Kidney capillary endothelial cell (primary cell): ENCODE measurements around the gene CDC42.
A peak's percentile ranks its signal among the peaks of the same experiment; 100 is the strongest.
"Not testable (repeated sequence)": the region's sequence is repeated elsewhere in the genome, so short reads cannot be mapped to it uniquely, and the experiment has no call there.

ENCODE experiments used
- DNase-seq: peaks from one replicate; pipeline ENCODE4 v3.0.0-alpha.2; 2018; ENCODE audit warnings: low spot score

Gene CDC42

DNA sequence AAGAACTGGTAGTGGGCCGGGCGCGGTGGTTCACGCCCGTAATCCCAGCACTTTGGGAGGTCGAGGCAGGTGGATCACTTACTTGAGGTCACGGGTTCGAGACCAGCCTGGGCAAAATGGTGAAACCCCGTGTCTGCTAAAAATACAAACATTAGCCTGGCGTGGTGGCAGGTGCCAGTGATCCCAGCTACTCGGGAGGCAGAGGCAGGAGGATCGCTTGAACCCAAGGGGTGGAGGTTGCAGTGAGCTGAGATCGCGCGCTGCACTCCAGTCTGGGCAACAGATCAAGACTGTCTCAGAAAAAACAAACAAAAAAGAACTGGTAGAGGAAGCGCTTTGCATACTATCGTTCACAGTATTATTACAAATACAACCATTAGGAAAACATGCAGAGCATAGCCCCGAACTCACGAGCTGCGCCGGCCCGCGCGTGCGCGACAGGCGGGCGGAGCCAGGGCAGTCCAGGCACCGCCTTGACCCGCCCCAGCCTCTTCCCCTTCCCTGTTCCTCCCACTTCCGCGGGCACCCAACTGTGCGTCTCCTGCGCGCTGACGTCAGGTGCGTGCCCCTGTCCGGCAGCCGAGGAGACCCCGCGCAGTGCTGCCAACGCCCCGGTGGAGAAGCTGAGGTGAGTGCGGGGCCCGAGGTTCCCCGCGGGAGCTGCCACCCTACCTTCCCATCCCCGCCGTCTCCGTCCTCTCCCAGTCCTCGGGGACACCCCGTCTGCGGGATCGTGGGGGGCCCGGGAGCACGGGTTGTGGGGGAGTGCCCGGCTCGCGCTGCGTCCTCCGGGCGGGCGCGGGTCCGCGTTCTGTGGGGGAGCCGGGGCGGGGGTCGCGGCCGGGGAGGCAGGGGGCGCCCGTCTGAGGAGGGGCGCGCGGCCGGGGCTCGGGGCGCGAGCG is at the start of gene CDC42:
CDC42 (plus strand) TSS at position 595 of the 902 bp plus-strand sequence. CDS start 25,770 bp downstream, outside the sequence.
- DNase-seq, result peak; percentile 95

DNA sequence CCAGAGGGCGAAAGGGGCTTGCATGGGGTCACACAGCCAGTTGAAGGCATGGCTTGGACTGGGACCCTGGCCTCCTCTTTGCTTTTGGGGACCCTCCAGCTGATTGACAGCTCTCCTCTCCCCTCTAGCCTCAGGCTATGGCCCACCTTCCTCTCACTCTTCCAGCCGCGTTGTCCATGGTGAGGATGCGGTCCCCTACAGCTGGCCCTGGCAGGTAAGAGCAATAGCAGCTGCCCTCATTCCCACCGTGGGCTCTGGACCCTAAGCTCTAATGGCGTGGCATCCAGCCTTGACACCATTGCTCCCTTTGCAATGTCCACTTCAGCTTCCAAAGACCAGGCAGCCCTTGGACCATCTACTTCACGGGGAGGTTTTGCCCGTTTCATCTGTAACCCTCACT is 49.6 kb upstream of the CDC42 start:
- DNase-seq, result not testable (repeated sequence)

DNA sequence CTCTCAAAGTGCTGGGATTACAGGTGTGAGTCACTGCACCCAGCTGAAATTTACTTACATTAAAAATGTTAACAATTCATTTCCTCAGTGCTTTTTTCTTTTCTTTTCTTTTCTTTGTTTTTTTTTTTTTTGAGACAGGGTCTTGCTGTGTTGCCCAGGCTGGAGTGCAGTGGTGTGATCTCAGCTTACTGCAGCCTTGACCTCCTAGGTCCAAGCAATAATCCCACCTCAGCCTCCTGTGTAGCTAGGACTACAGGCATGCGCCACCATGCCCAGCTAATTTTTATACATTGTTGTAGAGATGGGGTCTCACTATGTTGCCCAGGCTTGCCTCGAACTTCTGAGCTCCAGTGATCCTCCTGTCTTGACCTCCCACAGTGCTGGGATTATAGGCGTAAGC is 48.5 kb upstream of the CDC42 start:
- DNase-seq, result not testable (repeated sequence)

DNA sequence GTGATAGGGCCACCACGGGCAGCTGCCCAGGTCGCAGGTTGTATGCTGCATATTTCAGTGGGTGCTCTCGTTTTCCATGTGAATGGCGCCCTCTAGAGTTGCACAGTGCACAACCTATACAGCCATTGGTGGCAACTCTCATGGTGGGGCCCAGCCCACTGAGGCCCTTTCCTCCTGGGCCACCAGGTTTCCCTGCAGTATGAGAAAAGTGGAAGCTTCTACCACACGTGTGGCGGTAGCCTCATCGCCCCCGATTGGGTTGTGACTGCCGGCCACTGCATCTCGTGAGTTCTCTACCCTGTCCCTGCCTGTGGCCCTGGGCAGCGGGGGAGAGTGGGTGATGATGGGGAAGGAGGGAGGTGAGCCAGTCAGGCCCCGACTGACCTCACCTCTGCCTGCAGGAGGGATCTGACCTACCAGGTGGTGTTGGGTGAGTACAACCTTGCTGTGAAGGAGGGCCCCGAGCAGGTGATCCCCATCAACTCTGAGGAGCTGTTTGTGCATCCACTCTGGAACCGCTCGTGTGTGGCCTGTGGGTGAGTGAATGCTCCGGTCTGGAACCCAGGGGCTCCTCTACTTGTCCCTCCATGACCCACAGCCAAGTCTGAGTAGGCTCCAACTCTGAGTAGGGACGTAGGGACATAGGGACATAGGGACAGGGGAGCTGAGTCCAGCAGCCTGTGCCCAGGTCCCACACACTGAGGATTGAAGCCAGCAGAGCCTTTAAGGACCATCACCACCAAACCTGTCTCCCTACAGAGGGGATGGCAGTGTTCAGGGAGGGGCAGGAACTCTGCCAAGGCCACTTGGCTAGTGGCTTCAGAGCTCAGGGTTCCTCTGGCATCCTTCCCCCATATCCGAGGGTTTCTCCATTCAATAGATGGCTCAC is 47.0 kb upstream of the CDC42 start:
- not testable (repeated sequence) for DNase-seq

DNA sequence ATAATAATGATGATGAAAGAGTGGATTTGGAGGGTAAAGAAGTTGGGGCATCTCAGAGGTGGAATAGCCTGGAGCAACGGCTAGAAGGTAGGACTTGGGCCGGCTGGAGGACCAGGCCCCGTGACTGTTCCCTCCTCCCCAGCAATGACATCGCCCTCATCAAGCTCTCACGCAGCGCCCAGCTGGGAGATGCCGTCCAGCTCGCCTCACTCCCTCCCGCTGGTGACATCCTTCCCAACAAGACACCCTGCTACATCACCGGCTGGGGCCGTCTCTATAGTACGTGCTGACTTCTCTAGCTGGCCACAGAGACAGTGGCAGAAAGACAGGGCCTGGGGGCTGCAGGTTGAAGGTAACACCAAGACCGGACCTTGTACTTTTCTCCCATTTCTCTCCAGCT is 45.8 kb upstream of the CDC42 start:
- not testable (repeated sequence) for DNase-seq

DNA sequence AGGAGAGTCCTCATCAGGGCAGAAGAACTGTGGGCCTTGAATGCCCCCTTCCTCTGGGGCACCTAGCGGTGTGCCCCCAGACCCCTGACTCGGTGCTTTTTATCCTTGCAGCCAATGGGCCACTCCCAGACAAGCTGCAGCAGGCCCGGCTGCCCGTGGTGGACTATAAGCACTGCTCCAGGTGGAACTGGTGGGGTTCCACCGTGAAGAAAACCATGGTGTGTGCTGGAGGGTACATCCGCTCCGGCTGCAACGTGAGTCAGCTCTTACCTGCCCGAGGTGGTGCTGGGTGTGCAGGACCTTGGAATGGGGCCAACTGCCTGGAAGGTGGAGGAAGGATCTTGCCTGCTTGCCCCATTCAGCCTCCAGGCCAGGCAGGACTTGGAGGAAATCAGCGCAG is 45.2 kb upstream of the CDC42 start:
- not testable (repeated sequence) for DNase-seq

DNA sequence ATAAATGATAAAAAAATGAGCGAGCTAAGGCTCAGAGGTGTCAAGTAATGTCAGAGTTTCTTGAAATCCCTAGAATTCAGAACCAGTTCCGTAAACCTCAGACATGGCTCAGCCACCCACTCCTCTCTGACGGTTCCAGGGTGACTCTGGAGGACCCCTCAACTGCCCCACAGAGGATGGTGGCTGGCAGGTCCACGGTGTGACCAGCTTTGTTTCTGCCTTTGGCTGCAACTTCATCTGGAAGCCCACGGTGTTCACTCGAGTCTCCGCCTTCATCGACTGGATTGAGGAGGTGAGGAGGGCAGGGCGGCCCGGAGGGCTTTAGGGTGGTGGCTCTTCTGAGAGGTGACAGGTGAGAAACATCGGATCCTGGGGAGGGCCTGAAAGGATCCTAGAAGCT is 42.9 kb upstream of the CDC42 start:
- DNase-seq, result not testable (repeated sequence)

DNA sequence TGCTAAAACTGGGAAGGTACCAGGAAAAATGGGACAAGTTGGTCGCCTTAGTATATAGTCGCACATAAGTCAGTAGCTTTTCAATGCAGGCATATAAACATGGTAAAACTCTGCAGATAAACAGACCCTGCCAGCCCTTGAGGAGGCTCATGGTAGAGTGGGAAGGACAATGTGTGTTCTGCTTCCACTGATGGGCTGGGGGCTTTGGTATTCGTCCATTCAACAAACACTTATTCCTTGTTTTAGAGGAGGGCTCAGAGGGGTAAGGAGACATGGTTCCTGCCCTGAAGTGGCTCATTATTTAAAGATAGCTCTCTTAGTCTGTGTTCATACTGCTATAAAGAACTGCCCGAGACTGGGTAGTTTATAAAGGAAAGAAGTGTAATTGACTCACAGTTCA is 39.8 kb upstream of the CDC42 start:
- DNase-seq, result not testable (repeated sequence)

DNA sequence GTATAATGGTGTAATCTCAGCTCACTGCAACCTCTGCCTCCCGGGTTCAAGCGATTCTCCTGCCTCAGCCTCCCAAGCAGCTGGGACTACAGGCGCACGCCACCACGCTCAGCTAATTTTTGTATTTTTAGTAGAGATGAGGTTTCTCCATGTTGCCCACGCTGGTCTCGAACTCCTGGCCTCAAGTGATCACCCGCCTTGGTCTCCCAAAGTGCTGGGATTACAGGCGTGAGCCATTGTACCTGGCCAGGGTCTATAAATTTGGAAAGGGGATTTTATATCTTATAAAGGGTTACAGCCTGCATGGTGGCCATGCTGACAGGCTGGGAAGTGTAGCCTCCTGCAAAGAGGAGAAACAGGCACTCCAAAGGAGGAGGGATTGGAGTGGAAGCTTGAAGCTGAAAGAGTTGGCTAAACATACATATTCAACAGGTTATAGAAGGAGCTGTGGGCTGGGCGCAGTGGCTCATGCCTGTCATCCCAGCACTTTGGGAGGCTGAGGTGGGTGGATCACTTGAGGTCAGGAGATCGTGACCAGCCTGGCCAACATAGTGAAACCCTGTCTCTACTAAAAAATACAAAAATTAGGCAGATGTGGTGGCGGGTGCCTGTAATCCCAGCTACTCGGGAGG is 37.8 kb upstream of the CDC42 start:
- DNase-seq, result not testable (repeated sequence)

DNA sequence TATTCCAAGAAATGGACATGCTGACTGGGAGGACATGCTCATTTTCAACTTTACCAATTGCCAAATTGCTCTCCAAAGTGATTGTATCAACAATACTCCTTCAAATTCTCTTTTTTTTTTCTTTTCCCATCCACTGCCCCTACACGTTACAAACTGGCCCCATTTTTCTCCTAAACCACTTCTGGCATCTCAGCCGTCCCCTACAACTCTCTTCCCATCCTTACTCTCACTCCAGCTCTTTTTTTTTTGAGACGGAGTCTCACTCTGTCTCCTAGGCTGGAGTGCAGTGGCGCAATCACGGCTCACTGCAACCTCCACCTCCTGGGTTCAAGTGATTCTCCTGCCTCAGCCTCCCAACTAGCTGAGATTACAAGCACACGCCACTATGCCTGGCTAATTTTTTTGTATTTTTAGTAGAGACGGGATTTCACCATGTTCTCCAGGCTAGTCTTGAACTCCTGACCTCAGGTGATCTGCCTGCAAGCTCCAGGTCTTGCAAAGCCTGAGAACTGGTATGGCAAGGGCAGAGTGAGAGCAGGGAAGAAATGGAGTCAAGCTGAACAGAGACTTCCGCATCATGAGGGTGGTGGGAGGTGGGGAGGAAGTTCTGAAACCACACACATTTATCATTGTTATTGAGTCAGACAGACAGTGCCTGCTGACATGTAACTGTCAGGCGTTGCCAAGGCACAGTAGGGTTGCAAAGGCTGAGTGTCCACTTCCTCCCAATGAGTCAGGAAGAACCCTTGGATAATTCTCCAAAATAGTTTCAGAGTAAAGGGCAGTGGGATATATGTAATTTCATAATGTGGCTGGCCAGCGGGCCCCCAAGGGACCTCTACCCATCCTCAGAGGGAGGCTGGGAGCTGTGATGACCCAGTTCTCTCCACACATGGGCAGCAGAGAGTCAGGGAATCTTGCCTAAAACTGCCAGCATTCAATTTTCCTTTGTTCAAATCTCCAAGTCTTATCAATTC is 33.6 kb upstream of the CDC42 start:
- peak; percentile 89 for DNase-seq

DNA sequence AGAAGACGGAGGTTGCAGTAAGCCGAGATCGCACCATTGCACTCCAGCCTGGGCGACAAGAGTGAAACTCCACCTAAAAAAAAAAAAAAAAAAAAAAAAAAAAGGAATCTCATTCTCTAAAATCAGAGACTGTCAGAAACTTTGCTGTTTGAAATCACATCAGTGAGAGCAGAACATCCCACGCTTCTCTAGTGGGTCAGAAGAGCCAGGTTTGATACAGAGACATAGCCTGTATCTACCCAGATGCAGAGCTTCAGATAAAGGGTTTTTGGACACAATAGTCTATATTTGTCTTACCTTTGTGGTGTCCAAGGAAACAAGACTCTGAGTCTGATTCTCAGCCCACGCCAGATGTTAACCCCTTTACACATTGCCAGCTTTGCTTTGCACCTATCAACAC is 31.4 kb upstream of the CDC42 start:
- DNase-seq, result no peak

DNA sequence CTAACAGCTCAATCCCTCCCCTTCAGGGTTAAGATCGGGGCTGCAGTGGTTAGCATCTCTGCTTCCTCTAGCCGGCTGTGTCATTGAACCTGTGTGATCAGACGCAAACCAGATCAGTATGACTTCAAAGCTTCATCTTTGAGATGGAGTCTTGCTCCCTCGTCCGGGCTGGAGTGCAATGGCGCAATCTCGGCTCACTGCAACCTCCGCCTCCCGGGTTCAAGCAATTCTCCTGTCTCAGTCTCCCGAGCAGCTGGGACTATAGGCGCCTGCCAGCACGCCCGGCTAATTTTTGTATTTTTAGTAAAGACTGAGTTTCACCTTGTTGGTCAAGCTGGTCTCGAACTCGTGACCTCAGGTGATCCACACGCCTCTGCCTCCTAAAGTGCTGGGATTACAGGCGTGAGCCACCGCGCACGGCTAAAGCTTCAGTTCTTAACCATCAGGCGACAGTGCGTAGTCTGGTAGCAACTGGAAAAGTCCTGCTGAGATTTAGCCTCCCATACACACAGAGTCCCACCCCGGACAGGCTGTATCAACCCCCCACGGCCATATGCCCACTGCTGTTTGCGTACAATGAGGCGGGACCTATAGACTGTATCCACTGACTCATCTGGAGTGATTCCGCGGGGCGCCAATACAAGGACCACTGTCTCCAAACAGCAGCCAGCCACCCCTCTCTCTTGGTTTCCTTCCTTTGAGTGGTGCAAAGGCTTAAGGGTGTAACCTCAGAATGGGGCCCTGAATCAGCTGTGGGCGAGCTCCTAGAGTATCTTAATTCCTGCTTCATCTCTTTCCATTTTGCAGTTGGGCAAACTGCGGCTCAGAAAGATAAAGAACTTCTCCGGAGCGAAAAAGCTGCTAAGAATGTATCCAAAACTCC is 27.8 kb upstream of the CDC42 start:
- peak; percentile 93 for DNase-seq

DNA sequence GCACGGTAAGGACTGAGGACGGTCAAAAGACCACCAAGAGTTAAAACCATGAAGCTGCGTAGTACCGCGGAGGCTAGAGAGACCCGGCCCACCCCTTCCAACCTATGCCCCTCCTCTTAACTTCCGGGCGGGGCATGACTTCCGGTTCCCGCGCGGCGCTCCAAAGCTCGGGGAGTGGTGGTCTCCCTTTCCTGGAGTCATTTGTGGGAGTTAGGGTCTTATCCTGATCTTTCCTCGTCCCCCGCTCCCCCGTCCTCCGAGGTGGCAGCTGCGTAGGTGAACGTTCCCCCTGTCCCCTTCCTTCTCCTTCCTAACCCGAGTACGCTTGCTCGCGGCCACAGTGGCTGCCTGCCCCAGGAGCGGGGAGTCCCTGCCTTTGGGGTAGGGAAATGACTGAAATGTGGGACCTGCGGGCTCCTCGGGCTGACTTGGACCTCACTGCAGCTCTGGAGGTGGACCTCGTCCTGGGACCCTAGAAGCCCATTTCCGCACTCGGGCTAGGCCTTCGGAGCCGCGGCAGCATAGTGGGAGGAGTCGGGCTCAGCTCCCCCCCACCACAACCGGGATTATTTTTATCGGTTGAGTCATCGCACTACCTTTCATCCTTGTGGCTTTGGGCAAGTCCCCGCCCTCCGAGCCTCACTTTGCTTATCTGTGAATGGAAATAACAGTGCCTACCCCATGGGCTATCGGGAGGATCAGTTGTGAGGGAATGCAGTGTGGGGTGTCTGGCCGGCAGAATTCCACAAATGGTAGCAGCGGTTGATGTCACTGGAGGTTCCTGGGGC is 26.9 kb upstream of the CDC42 start:
- peak; percentile 87 for DNase-seq

DNA sequence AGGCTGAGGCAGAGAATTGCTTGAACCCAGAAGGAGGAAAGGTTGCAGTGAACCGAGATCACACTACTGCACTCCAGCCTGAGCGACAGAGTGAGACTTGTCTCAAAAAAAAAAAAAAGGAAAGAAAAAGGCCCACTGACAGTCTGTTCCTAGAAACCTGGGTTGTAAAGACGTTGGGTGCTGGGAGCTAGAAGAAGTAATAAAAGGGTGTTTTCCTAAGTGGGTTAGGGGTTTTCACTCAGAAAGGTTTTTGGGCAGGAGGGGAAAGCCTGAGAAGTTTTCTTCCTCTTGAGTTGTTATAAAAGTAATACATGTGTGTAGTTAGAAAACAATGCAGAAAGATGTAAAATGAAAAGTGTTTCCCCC is 25.6 kb upstream of the CDC42 start:
- no peak for DNase-seq

DNA sequence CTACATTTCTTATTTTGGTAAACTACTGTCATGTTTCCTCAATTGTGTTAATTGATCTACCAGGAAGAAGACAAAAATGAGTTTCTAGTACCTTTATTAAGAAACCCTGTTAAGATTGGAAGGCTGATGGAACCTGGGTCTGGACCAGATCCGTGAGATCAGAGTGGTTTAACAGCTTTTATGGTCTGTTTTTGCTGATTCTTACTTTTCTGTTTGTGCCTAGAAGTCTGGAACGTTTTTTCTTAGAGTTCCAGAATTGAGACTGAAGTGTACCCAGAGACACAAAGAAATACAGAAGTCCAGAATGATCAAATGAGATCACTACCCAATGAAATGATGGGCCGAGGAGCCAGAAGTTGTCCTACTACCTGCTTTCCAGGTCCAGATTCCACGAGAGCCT is 22.5 kb upstream of the CDC42 start:
- no peak for DNase-seq

DNA sequence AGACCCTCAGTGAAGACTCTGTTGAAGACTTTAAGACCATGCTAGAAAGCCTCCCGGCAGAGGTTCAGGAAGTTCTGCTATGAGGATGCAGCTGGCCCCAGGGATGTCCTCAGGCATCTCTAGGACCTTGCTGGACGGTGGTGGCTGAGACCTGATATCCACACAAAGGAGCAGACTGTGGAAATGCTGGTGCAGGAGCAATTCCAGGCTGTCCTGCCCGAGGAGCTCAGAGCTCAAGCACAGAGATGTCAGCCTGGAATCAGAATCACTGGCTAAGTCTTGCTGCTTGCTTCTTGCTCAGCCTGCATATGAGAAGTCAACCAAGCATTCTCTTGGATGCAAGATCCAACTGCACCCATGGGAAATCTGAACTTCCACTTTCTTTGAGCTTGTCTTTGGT is 22.0 kb upstream of the CDC42 start:
- DNase-seq, result no peak

DNA sequence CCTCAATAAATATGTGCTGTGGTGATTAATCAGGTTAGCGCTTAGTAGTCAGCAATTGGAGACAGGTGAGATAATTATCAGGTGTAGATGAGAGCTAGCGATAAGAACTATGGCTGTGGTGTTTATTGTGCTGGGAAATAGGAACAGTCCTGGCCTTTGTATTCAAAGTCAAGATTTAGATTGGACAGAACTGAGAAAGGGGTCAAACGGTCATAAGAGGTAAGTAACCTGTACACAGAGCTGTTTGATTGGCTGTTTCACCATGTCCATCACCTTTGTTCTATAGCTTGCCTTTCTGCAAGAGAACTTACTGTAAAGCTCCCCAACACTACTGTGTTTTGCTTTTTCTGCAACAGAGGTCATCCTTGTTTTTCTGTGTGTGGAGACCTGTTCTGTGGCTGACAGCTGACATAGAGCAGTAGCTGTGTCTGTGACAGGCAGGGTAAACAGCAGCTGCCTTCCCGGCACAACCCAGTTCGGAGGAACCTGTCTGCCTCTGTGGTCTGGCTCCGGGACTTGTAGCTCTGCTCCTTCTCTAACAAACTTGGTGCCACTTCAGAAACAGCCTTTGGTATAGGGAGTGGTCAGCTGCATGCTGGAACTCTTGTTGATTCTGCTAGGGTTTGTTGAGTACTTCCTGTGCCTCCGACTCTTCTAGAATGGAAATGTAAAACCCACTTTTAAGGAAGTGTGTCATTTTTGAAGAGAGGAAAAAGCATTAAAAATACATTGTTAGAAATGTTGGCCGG is 21.1 kb upstream of the CDC42 start:
- no peak for DNase-seq

DNA sequence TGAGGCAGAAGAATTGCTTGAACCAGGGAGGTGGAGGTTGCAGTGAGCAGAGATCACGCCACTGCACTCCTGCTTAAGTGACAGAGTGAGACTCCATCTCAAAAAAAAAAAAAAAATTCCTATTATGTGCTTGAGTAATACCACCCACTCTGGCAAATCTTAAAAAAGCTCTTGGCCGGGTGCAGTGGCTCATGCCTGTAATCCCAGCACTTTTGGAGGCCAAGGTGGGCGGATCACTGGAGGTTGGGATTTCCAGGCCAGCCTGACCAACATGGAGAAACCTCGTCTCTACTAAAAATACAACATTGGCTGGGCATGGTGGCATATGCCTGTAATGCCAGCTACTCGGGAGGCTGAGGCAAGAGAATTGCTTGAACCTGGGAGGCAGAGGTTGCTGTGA is 17.7 kb upstream of the CDC42 start:
- DNase-seq, result not testable (repeated sequence)

DNA sequence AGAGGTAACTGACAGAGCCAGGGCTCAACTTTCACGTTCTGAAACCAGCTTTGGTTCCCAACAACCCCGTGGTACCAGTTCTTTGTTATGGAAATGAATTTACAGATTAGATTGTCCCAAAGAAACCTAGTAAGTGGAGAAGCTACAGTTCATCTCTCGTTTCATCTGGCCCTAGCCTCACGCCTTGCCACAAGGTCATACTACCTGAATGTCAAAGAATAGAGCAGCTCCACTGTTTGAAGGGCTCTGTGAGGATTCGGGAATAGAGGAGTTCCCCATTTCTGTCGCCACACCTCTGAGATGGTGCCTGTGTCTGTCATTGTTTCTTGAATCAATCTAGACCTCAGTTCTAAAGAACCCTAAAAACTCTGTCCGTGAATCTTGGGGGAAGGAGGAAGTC is 15.0 kb upstream of the CDC42 start:
- no peak for DNase-seq
